Activated T-helper 2 cell treated with anti-CD3 and anti-CD28 coated beads, Interferon-gamma antibody, Interleukin-2, Interleukin-4, amounts not matched to agents 10 μg/mL and 5 μg/mL and 100 μg/mL, durations not matched to agents 14 hours and 24 hours and 36 hours (primary cell): ENCODE data around the gene CACNA2D3. TPM values are rescaled to one million over a fixed set of nuclear protein-coding genes. Genes with fewer than 3 reads are reported as not detected.

ENCODE experiments used
- DNase-seq: peaks from one replicate; pipeline ENCODE4 v3.0.0; 2021; ENCODE audit warnings: low spot score
- H3K27ac Mint-ChIP-seq: one replicate; pipeline ENCODE4 v1.8.0; 2021; ENCODE audit warnings: mixed read lengths
- H3K27me3 Mint-ChIP-seq: one replicate; pipeline ENCODE4 v1.8.0; 2021; ENCODE audit warnings: low read depth, mixed read lengths
- H3K36me3 Mint-ChIP-seq: one replicate; pipeline ENCODE4 v1.8.0; 2021; ENCODE audit warnings: low read depth, mixed read lengths
- H3K4me1 Mint-ChIP-seq: one replicate; pipeline ENCODE4 v1.8.0; 2021; ENCODE audit warnings: low read depth, mixed read lengths
- H3K4me3 Mint-ChIP-seq: one replicate; pipeline ENCODE4 v1.8.0; 2021; ENCODE audit warnings: low read depth, mild to moderate bottlenecking, moderate library complexity, mixed read lengths
- H3K9me3 Mint-ChIP-seq: one replicate; pipeline ENCODE4 v1.8.0; 2021; ENCODE audit warnings: mixed read lengths
- intact Hi-C: fragments of 100-400 bp; cut with micrococcal nuclease; formaldehyde crosslinking; loops from one replicate; pipeline ENCODE4 v1.15.1; 2023
- total RNA-seq: library from RNA; stranded (reverse); gene quantifications from 2 replicates; pipeline ENCODE4 v1.2.3, GENCODE V29; 2022

Gene CACNA2D3
- total RNA-seq, 1 donor from 2014 or later = not detected

- Mint-ChIP-seq H3K9me3 (no peaks in the 10 kb centered on the region), H3K27ac (no peak overlapping the region), H3K27me3 (no peaks in the 10 kb centered on the region), H3K4me3 (no peak overlapping the region), H3K4me1 (no peaks in the 10 kb centered on the region), H3K36me3 (no peaks in the 10 kb centered on the region)
- DNase-seq = no peak
- intact Hi-C loops = no loop called here
Observed at GRCh38 chr3:54296531-54296930, 174.2 kb downstream of the CACNA2D3 start.

GRCh38 chr3:54299169-54299935 lies 177.0 kb downstream of the CACNA2D3 start:
- no peak overlapping the region for H3K27ac Mint-ChIP-seq
- H3K4me1 Mint-ChIP-seq = no peaks in the 10 kb centered on the region
- intact Hi-C loops = no loop called here
- no peaks in the 10 kb centered on the region for H3K36me3 Mint-ChIP-seq
- no peak overlapping the region for H3K4me3 Mint-ChIP-seq
- no peaks in the 10 kb centered on the region for H3K27me3 Mint-ChIP-seq
- DNase-seq = no peak
- no peaks in the 10 kb centered on the region for H3K9me3 Mint-ChIP-seq

- H3K4me3 Mint-ChIP-seq = no peak overlapping the region
Observed at GRCh38 chr3:54303517-54304375, 181.4 kb downstream of the CACNA2D3 start.

GRCh38 chr3:54304877-54305276 lies 182.5 kb downstream of the CACNA2D3 start:
- Mint-ChIP-seq H3K27ac (no peak overlapping the region), H3K27me3 (no peaks in the 10 kb centered on the region), H3K4me3 (no peak overlapping the region), H3K4me1 (no peaks in the 10 kb centered on the region), H3K9me3 (no peaks in the 10 kb centered on the region), H3K36me3 (no peaks in the 10 kb centered on the region)
- intact Hi-C loops = no loop called here
- DNase-seq = no peak

More at GRCh38 chr3:54303517-54304375, 181.4 kb downstream of the CACNA2D3 start:
- Mint-ChIP-seq H3K27me3 (no peaks in the 10 kb centered on the region), H3K9me3 (no peaks in the 10 kb centered on the region), H3K36me3 (no peaks in the 10 kb centered on the region), H3K4me1 (no peaks in the 10 kb centered on the region), H3K27ac (no peak overlapping the region)
- intact Hi-C loops = no loop called here
- no peak for DNase-seq

- no peak for DNase-seq
- no peaks in the 10 kb centered on the region for H3K4me1 Mint-ChIP-seq
- no peak overlapping the region for H3K4me3 Mint-ChIP-seq
- no peaks in the 10 kb centered on the region for H3K27me3 Mint-ChIP-seq
- intact Hi-C loops = no loop called here
- H3K9me3 Mint-ChIP-seq = no peaks in the 10 kb centered on the region
- no peak overlapping the region for H3K27ac Mint-ChIP-seq
- no peaks in the 10 kb centered on the region for H3K36me3 Mint-ChIP-seq
Observed at GRCh38 chr3:54305409-54306099, 183.2 kb downstream of the CACNA2D3 start.

GRCh38 chr3:54307566-54308180 lies 185.3 kb downstream of the CACNA2D3 start:
- intact Hi-C loops = no loop called here
- H3K27ac Mint-ChIP-seq = no peak overlapping the region

GRCh38 chr3:54309601-54310000 lies 187.2 kb downstream of the CACNA2D3 start:
- H3K4me1 Mint-ChIP-seq = no peaks in the 10 kb centered on the region
- no peak overlapping the region for H3K4me3 Mint-ChIP-seq
- no peak overlapping the region for H3K27ac Mint-ChIP-seq
- DNase-seq = no peak
- intact Hi-C loops = no loop called here
- H3K36me3 Mint-ChIP-seq = no peaks in the 10 kb centered on the region
- no peaks in the 10 kb centered on the region for H3K9me3 Mint-ChIP-seq
- no peaks in the 10 kb centered on the region for H3K27me3 Mint-ChIP-seq

More at GRCh38 chr3:54307566-54308180, 185.3 kb downstream of the CACNA2D3 start:
- Mint-ChIP-seq H3K4me1 (no peaks in the 10 kb centered on the region), H3K36me3 (no peaks in the 10 kb centered on the region), H3K4me3 (no peak overlapping the region), H3K9me3 (no peaks in the 10 kb centered on the region), H3K27me3 (no peaks in the 10 kb centered on the region)
- no peak for DNase-seq

GRCh38 chr3:54311211-54311747 lies 188.9 kb downstream of the CACNA2D3 start:
- intact Hi-C loops = no loop called here
- H3K27ac Mint-ChIP-seq = no peak overlapping the region
- H3K4me3 Mint-ChIP-seq = no peak overlapping the region
- no peaks in the 10 kb centered on the region for H3K36me3 Mint-ChIP-seq
- no peaks in the 10 kb centered on the region for H3K27me3 Mint-ChIP-seq
- H3K9me3 Mint-ChIP-seq = no peaks in the 10 kb centered on the region
- no peak for DNase-seq
- H3K4me1 Mint-ChIP-seq = no peaks in the 10 kb centered on the region

- H3K9me3 Mint-ChIP-seq = no peaks in the 10 kb centered on the region
- no peaks in the 10 kb centered on the region for H3K27me3 Mint-ChIP-seq
- H3K27ac Mint-ChIP-seq = no peak overlapping the region
- no peaks in the 10 kb centered on the region for H3K4me1 Mint-ChIP-seq
- DNase-seq = no peak
- H3K4me3 Mint-ChIP-seq = no peak overlapping the region
- intact Hi-C loops = no loop called here
- H3K36me3 Mint-ChIP-seq = no peaks in the 10 kb centered on the region
Observed at GRCh38 chr3:54312156-54312899, 190.0 kb downstream of the CACNA2D3 start.

GRCh38 chr3:54313418-54313817 lies 191.1 kb downstream of the CACNA2D3 start:
- Mint-ChIP-seq H3K4me1 (no peaks in the 10 kb centered on the region), H3K9me3 (no peaks in the 10 kb centered on the region), H3K4me3 (no peak overlapping the region), H3K36me3 (no peaks in the 10 kb centered on the region), H3K27me3 (no peaks in the 10 kb centered on the region), H3K27ac (no peak overlapping the region)
- intact Hi-C loops = no loop called here
- DNase-seq = no peak

- no peak overlapping the region for H3K27ac Mint-ChIP-seq
- DNase-seq = no peak
- H3K4me1 Mint-ChIP-seq = no peaks in the 10 kb centered on the region
- H3K36me3 Mint-ChIP-seq = no peaks in the 10 kb centered on the region
- no peaks in the 10 kb centered on the region for H3K27me3 Mint-ChIP-seq
- no peak overlapping the region for H3K4me3 Mint-ChIP-seq
- no peaks in the 10 kb centered on the region for H3K9me3 Mint-ChIP-seq
- intact Hi-C loops = no loop called here
Observed at GRCh38 chr3:54321520-54321919, 199.2 kb downstream of the CACNA2D3 start.

- Mint-ChIP-seq H3K27ac (no peak overlapping the region), H3K9me3 (no peaks in the 10 kb centered on the region), H3K36me3 (no peaks in the 10 kb centered on the region), H3K27me3 (no peaks in the 10 kb centered on the region), H3K4me1 (no peaks in the 10 kb centered on the region), H3K4me3 (no peak overlapping the region)
- intact Hi-C loops = no loop called here
- DNase-seq = no peak
Observed at GRCh38 chr3:54322354-54322753, 200.0 kb downstream of the CACNA2D3 start.
